Esophagus squamous epithelium (tissue), 4 donors: ENCODE results near the gene SUSD1.

Experiments
- CTCF ChIP-seq, 6 experiments: fragments of 450-650 bp in 4 of 6; fragments of 200-600 bp in 2 of 6; sonication (generic) in 2 of 6; IDR thresholded peaks; one replicate each; pipeline ENCODE4 v1.5.1; 2016 to 2019; ENCODE audit warnings: antibody characterized with exemption in 6 of 6, mild to moderate bottlenecking in 4 of 6, moderate library complexity in 4 of 6
- POLR2A ChIP-seq, 4 donors: fragments of 450-650 bp; IDR thresholded peaks; one replicate each; pipeline ENCODE4 v1.6.1; 2017; ENCODE audit warnings: antibody characterized with exemption in 4 of 4, mild to moderate bottlenecking in 4 of 4, moderate library complexity in 3 of 4

GRCh38 chr9:112110777-112111113 lies 64.4 kb downstream of the SUSD1 start:
- TF ChIP-seq CTCF (IDR thresholded peaks at IDR 0.05): no peak
- TF ChIP-seq POLR2A (IDR thresholded peaks at IDR 0.05): no peak
